NT2/D1 (cell line): ENCODE results near the gene TULP3.

Experiments
- SUZ12 ChIP-seq: IDR thresholded peaks from 2 replicates; pipeline ENCODE4 v1.6.1; 2011; ENCODE audit not compliant: insufficient read length, insufficient read depth; ENCODE audit errors: extremely low read depth
- ZNF274 ChIP-seq: IDR thresholded peaks from 2 replicates; pipeline ENCODE4 v1.6.1; 2011; ENCODE audit warnings: mild to moderate bottlenecking, low read depth, low read length

- TF ChIP-seq SUZ12 (no peak), ZNF274 (no peak)
Measured at GRCh38 chr12:2893007-2893406, 2.3 kb downstream of the TULP3 start.
